NCI-H1048 (cell line): ENCODE data around the gene LRRC40.

Source experiments
- DNase-seq: peaks from one replicate; lab custom pipeline; 2025; lab: John Stamatoyannopoulos, UW

Gene LRRC40

GRCh38 chr1:70115315-70115714 lies 90.1 kb downstream of the LRRC40 start:
- DNase-seq = no peak

DNA sequence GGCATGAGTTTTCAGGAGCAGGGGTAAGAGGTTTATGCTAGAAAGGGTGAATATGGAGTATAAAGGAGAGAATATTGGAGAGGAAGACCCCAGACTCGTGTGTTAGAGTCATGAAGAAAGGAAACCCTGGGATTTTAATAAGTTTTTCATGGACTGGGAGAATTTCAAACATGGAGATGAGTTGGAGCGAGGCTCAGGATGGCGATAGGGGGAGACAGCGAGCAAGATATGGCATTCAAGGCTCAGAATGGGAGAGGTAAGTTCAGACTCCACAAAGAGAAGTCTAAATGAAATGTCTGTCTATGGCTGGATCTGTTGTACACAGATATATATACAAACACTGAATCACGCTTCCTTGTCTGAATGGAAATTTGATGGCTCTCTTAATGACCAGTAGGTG lies 92.5 kb downstream of the LRRC40 start:
- DNase-seq = no peak

- DNase-seq = no peak
Observed at GRCh38 chr1:70109241-70109640, 96.1 kb downstream of the LRRC40 start.

DNA sequence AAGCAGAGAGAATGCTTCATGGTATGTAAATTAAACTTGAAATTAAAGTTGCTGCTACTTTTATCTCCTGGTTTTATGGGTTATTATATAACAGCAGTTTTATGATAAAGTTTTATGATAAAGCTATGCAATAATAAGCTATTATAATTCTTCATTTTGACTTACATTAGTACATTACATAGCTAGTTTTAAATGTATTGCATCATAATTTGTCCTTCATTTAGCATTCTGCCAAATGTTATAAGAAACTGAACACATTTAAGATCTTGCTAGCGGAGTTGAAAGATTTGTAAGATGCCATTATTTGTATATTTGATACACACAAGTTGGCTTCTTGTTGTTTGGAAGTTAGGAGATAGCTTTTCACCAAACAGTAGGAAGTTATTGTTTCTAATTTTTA lies 101.6 kb downstream of the LRRC40 start:
- no peak for DNase-seq

DNA sequence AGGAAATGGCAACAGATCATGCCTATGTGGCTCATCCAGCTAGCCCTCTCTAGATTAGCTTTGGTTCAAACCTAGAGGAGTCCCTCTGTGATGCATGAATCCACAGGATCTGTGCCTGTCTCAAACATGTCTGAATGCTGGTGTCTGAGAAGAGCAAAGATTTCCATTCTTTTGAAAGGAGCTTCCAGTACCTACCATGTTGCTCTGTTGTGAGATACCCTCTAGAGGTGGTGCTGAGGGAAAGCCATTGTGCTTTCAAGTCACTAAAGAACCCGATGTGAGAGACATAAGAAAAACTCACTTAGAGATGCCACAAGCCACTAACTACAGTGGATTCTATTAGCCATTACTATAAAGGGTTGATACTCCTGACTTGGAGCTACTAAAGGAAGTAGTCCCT lies 103.6 kb downstream of the LRRC40 start:
- DNase-seq = no peak

GRCh38 chr1:70101231-70101630 lies 104.1 kb downstream of the LRRC40 start:
- DNase-seq = no peak
